OCI-LY7 (cell line): ENCODE results near the gene SMC6. TPM values are rescaled to one million over a fixed set of nuclear protein-coding genes. Genes with fewer than 3 reads are reported as not detected.

Source experiments
- BruUV-seq: library from RNA; stranded (reverse); fragments of 400-500 nt; replicated peaks from 2 replicates; lab custom pipeline; 2021; lab: Mats Ljungman, UMichigan
- CTCF ChIA-PET: fragments of 300-600 bp; sonication (Branson Sonifier 250); formaldehyde crosslinking; loops from one replicate; lab custom pipeline; 2022; ENCODE audit warnings: antibody characterized with exemption; ENCODE audit not compliant: unreplicated experiment; lab: Charles Lee
- POLR2A ChIA-PET: fragments of 300-600 bp; sonication (Branson Sonifier 250); formaldehyde crosslinking; loops from one replicate; lab custom pipeline; 2022; ENCODE audit warnings: antibody characterized with exemption; lab: Charles Lee
- DNase-seq: peaks from one replicate; pipeline ENCODE4 v3.0.0-alpha.2; 2015; ENCODE audit warnings: low spot score
- H2AFZ ChIP-seq: fragments of 200-600 bp; sonication (generic), shearing (Covaris generic); 2 replicates; pipeline ENCODE4 v1.6.1; 2014; ENCODE audit warnings: mild to moderate bottlenecking, antibody characterized with exemption, low read length, moderate library complexity
- H3K27ac ChIP-seq: fragments of 200-600 bp; sonication (generic); 2 replicates; pipeline ENCODE4 v1.5.1; 2014; ENCODE audit warnings: mixed run types, low read depth, mild to moderate bottlenecking, moderate library complexity, low read length, inconsistent platforms; ENCODE audit not compliant: poor library complexity, severe bottlenecking
- H3K36me3 ChIP-seq: fragments of 200-600 bp; sonication (generic); 2 replicates; pipeline ENCODE4 v1.6.1; 2014; ENCODE audit warnings: mild to moderate bottlenecking, antibody characterized with exemption, low read length, moderate library complexity, mixed read lengths; ENCODE audit not compliant: insufficient read depth
- H3K4me1 ChIP-seq: fragments of 200-600 bp; sonication (generic); 2 replicates; pipeline ENCODE4 v1.5.1; 2014; ENCODE audit warnings: mild to moderate bottlenecking, low read length; ENCODE audit not compliant: insufficient read depth, poor library complexity, severe bottlenecking
- H3K4me2 ChIP-seq: fragments of 200-600 bp; sonication (generic); 2 replicates; pipeline ENCODE4 v1.6.1; 2014; ENCODE audit warnings: mild to moderate bottlenecking, low read length
- H3K4me3 ChIP-seq: fragments of 200-600 bp; sonication (generic); 2 replicates; pipeline ENCODE4 v1.5.1; 2014; ENCODE audit warnings: mild to moderate bottlenecking, low read depth, low read length; ENCODE audit not compliant: poor library complexity, severe bottlenecking
- H3K79me2 ChIP-seq: fragments of 200-600 bp; sonication (generic); 2 replicates; pipeline ENCODE4 v1.6.1; 2016; ENCODE audit warnings: low read depth, mild to moderate bottlenecking, low read length, moderate library complexity, mixed read lengths; ENCODE audit not compliant: insufficient read depth
- H3K9me2 ChIP-seq: fragments of 200-600 bp; sonication (generic); 2 replicates; pipeline ENCODE4 v1.6.1; 2016; ENCODE audit warnings: mild to moderate bottlenecking, low read length, mixed read lengths; ENCODE audit not compliant: insufficient read depth
- H3K9me3 ChIP-seq: fragments of 200-600 bp; sonication (generic); 2 replicates; pipeline ENCODE4 v1.6.1; 2014; ENCODE audit warnings: mild to moderate bottlenecking, mixed run types, low read length, mixed read lengths
- H4K20me1 ChIP-seq: fragments of 200-600 bp; sonication (generic); 2 replicates; pipeline ENCODE4 v1.6.1; 2014; ENCODE audit warnings: mild to moderate bottlenecking, antibody characterized with exemption, low read length, moderate library complexity, mixed read lengths; ENCODE audit not compliant: insufficient read depth
- EZH2phosphoT487 ChIP-seq: fragments of 200-600 bp; sonication (generic); IDR thresholded peaks from 2 replicates; pipeline ENCODE4 v1.6.1; 2018; ENCODE audit warnings: low read depth, borderline replicate concordance, mild to moderate bottlenecking, mixed run types, antibody characterized with exemption, low read length, moderate library complexity, mixed read lengths
- intact Hi-C: fragments of 100-400 bp; cut with micrococcal nuclease; formaldehyde crosslinking; loops from one replicate; pipeline ENCODE4 v1.10.0; 2022; ENCODE audit not compliant: unreplicated experiment
- total RNA-seq, 2 experiments: library from RNA; depleted of rRNA in 1 of 2; stranded (reverse); fragments of >200 nt in 1 of 2; shearing (Covaris generic) in 1 of 2; gene quantifications; 2 replicates each; pipeline ENCODE4 v1.2.3, GENCODE V29; 2014 to 2022
- TF ChIP-seq, protein P1 (sequence below): fragments of 200-600 bp; sonication (generic); conservative IDR thresholded peaks from 2 replicates; pipeline ENCODE4 v1.5.1; 2014; ENCODE audit warnings: mild to moderate bottlenecking, antibody characterized with exemption, low read length, moderate library complexity, mixed read lengths

Gene SMC6
- total RNA-seq, 2 experiments from 2014 or later: 37.0 to 62.4 TPM

DNA sequence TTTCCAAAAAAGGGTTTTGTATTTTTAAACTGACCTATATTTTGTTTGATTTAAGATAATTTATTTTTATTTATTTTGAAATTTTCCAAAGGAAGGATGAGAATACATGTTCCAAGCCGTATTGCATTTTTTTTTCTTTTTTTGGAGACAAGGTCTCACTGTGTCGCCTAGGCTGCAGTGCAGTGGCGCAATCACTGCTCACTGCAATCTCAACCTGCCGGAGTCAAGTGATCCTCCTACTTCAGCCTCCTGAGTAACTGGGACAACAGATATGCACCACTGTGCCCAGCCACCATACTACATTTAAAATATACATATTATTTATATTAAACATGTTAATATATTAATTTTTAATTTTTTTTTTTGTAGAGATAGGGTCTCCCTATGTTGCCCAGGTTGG, 15.3 kb upstream of the SMC6 start:
- no peak for DNase-seq
- peaks cover 89% of the 10 kb centered on the region for H3K36me3 ChIP-seq

DNA sequence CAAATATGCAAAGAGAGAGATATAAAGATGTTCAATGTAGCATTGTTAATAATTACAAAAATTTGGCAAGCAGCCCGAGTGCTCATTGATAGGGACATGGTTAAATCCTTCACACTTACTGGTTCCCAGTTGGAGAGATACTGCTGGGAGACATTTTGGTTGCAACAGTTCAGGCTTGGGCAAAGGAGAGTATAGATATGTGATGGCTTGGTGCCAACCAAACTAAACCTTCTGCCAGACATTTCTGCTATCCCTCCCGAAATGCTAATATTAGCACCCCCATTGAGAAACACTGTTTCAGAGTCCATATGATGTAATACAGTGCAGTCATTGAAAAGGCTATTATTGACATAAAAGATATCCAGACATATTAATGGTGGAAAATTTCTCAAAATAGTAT, 11.8 kb upstream of the SMC6 start:
- Histone ChIP-seq H3K27ac (no peak overlapping the region), H2AFZ (no peak overlapping the region), H4K20me1 (no peaks in the 10 kb centered on the region), H3K4me3 (no peak overlapping the region), H3K36me3 (peaks cover 89% of the 10 kb centered on the region), H3K9me3 (no peaks in the 10 kb centered on the region), H3K79me2 (peaks cover 55% of the 10 kb centered on the region; the same call in 1 of the 2 replicates), H3K4me1 (no peaks in the 10 kb centered on the region), H3K9me2 (no peaks in the 10 kb centered on the region), H3K4me2 (no peak overlapping the region)
- intact Hi-C loops: loop anchor here (5.0 kb wide), 1 partner anchor 48 kb away; no protein-coding TSS in a partner anchor
- DNase-seq: no peak
- BruUV-seq: no TSS peak
- ChIA-PET POLR2A (no interaction called here), CTCF (no interaction called here)
- TF ChIP-seq EZH2phosphoT487: no peak
- TF ChIP-seq, protein P1, sequence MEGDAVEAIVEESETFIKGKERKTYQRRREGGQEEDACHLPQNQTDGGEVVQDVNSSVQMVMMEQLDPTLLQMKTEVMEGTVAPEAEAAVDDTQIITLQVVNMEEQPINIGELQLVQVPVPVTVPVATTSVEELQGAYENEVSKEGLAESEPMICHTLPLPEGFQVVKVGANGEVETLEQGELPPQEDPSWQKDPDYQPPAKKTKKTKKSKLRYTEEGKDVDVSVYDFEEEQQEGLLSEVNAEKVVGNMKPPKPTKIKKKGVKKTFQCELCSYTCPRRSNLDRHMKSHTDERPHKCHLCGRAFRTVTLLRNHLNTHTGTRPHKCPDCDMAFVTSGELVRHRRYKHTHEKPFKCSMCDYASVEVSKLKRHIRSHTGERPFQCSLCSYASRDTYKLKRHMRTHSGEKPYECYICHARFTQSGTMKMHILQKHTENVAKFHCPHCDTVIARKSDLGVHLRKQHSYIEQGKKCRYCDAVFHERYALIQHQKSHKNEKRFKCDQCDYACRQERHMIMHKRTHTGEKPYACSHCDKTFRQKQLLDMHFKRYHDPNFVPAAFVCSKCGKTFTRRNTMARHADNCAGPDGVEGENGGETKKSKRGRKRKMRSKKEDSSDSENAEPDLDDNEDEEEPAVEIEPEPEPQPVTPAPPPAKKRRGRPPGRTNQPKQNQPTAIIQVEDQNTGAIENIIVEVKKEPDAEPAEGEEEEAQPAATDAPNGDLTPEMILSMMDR: no peak

More for the DNA sequence above, 15.3 kb upstream of the SMC6 start:
- H4K20me1 ChIP-seq: no peaks in the 10 kb centered on the region
- intact Hi-C loops: loop anchor here (5.0 kb wide), 1 partner anchor 52 kb away; no protein-coding TSS in a partner anchor
- H3K4me2 ChIP-seq: no peak overlapping the region
- H3K4me3 ChIP-seq: no peak overlapping the region
- H3K9me2 ChIP-seq: no peaks in the 10 kb centered on the region
- CTCF ChIA-PET: no interaction called here
- no peaks in the 10 kb centered on the region for H3K4me1 ChIP-seq
- no peak overlapping the region for H3K27ac ChIP-seq
- H2AFZ ChIP-seq: no peak overlapping the region
- TF ChIP-seq, protein P1: no peak
- no peak for TF ChIP-seq EZH2phosphoT487
- peaks cover 28% of the 10 kb centered on the region; the same call in 1 of the 2 replicates for H3K79me2 ChIP-seq
- POLR2A ChIA-PET: interaction anchor here (1.5 to 1.8 kb wide), 2 partner anchors 9 kb away, joined by 3 to 9 read pairs; no protein-coding TSS in a partner anchor
- no peaks in the 10 kb centered on the region for H3K9me3 ChIP-seq
- no TSS peak for BruUV-seq

DNA sequence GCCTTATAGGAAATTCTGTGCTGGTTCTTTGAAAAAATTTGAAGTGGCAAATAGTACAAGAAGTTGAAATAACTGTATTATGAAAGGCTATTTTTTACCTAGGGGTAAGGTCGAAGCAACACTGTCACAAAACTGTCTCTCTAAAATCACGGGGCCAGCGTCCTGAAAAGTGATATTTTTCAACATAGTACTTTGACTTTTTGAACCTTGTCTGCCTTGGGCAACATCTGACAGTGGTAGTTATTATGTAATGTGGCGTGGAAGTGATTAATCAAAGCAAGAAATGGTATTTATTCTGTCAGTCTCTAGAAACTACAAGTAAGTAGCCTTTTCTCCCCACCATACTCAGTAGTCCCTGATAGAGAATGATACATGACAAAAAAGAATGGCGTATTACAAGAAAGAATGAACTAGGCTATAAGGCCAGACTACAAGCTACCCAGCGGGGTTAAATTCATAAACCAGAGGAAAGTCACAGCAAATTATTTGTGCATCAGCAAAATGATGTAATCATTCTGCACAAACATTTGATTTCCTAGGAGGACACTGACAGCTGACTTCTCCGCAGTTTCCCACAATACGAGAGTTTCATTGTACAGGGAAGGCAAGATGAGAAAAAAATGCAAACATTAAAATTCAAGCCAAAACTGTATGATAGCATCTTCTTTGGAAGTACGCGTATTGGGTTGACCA, 10.2 kb upstream of the SMC6 start:
- H3K79me2 ChIP-seq: peaks cover 68% of the 10 kb centered on the region
- TF ChIP-seq, protein P1: no peak
- no peak for TF ChIP-seq EZH2phosphoT487
- H3K27ac ChIP-seq: no peak overlapping the region
- no peaks in the 10 kb centered on the region; the same call in 1 of the 2 replicates for H4K20me1 ChIP-seq
- no peaks in the 10 kb centered on the region for H3K9me2 ChIP-seq
- no peaks in the 10 kb centered on the region for H3K4me1 ChIP-seq
- no peak for DNase-seq
- no peak overlapping the region for H3K4me3 ChIP-seq
- no peak overlapping the region for H2AFZ ChIP-seq
- no TSS peak for BruUV-seq
- peaks cover 86% of the 10 kb centered on the region for H3K36me3 ChIP-seq
- H3K9me3 ChIP-seq: no peaks in the 10 kb centered on the region
- POLR2A ChIA-PET: no interaction called here
- CTCF ChIA-PET: no interaction called here
- intact Hi-C loops: no loop called here
- no peak overlapping the region for H3K4me2 ChIP-seq
